ENCODE results near the gene MIOX.

GRCh38 chr22:50487290-50488005 lies 789 bp downstream of the MIOX start:
- no peak for TF ChIP-seq EZH2 (IDR thresholded peaks at IDR 0.05; ENCODE audit: borderline replicate concordance, low read depth, low read length, severe bottlenecking)
- TF ChIP-seq CTCF (IDR thresholded peaks at IDR 0.05; ENCODE audit: extremely low read depth in 1 of 2, insufficient read depth in 1 of 2, low read depth in 1 of 2, low read length in 2 of 2) = no peak
- TF ChIP-seq POLR2AphosphoS5 (IDR thresholded peaks at IDR 0.05; ENCODE audit: insufficient read depth, low read depth, low read length) = no peak
- TF ChIP-seq POLR2A (IDR thresholded peaks at IDR 0.05; ENCODE audit: low read depth, low read length) = no peak
- no peak for TF ChIP-seq JUN (IDR thresholded peaks at IDR 0.05; ENCODE audit: borderline replicate concordance, insufficient read depth, insufficient read length, low read depth)
- no peak for TF ChIP-seq MYC (IDR thresholded peaks at IDR 0.05; ENCODE audit: low read depth, low read length)
- TF ChIP-seq MAX (IDR thresholded peaks at IDR 0.05; ENCODE audit: insufficient read depth, insufficient read length) = no peak
- TF ChIP-seq FOS (IDR thresholded peaks at IDR 0.05; ENCODE audit: borderline replicate concordance, insufficient read depth, low read length) = no peak
